Measurements from ENCODE around the gene FBLN2.

The FBLN2 gene

DNA sequence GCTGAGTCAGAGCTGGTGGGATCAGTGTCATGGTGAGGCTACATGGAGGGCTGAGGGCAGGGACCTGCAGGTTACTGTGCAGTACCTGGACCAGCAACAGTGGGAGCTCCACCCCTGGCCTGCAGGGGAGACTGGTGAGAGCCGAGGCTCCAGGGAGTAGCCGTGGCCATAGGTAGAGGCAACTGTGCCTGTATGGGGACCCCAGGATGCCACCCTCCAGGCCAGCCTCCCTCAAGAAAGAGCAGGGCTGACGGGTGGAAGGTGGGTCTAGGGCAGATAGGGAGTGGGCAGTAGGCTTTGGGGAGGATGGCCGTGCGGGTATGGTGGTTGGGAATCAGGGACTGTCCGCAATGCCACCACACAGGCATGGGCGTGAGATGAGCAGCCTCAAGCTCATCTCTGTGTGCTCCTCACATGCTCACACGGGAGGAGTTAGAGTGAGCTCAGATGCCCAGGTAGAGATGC is 35.5 kb downstream of the FBLN2 start:
- DNase-seq = no peak

- DNase-seq = no peak
Observed at GRCh38 chr3:13584901-13585300, 36.0 kb downstream of the FBLN2 start.

- no peak for DNase-seq
Observed at GRCh38 chr3:13587442-13587841, 38.5 kb downstream of the FBLN2 start.

GRCh38 chr3:13588221-13588701 is 39.3 kb downstream of the FBLN2 start:
- DNase-seq = no peak

- DNase-seq = no peak
Observed at GRCh38 chr3:13588993-13589392, 40.1 kb downstream of the FBLN2 start.

- DNase-seq = no peak
Observed at GRCh38 chr3:13590841-13591520, 42.1 kb downstream of the FBLN2 start.

- no peak for DNase-seq
Observed at GRCh38 chr3:13593615-13594014, 44.7 kb downstream of the FBLN2 start.

GRCh38 chr3:13594146-13594545 is 45.2 kb downstream of the FBLN2 start:
- no peak for DNase-seq

GRCh38 chr3:13594991-13595421 is 46.1 kb downstream of the FBLN2 start:
- no peak for DNase-seq

DNA sequence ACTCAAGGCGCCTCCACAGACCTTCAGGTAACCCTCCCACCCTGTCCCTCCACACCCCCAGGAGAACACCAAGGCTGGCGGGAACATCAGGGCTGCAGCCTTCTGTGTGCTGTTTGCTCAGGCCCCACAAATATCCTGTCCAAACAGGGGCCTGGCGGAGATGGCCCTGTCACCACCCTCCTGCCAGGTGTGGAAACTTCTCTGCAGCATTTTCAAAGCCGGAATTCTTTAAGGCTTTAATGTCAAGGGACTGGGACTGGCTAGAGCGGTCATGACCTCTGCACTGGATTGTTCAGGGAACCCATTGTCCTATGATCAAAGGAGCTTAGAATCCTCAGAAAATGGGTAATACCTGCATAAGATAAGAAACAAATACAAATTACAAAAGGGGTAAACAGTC is 46.6 kb downstream of the FBLN2 start:
- DNase-seq = no peak

DNA sequence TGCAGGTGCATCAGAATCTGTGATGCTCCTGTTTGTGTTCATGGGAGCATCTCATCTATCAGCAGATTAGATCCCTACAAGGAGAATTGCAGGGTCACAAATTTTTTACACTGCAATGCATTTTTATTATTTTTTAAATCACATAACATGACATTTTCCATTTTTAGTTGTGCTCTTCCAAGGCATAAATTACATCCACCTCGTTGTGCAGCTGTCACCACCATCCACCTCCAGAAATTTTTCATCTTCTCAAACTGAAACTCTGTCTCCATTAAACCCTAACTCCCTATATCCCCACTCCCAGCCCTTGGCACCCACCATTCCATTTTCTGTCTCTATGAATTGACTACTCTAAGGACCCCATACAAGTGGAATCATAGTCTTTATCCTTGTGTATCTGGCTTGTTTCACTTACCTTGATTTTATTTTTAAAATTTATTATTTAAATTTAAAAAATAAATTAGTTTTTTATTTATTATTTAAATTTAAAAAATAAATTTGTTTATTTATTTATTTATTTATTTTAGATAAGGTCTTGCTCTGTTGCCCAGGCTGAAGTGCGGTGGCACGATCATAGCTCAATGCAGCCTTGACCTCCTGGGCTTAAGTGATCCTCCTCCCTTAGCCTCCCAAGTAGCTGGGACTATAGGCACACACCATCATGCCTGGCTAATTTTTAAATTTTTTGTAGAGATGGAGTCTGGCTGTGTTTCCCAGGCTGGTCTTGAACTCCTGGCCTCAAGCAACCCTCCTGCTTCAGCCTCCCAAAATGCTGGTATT is 47.7 kb downstream of the FBLN2 start:
- DNase-seq = no peak

DNA sequence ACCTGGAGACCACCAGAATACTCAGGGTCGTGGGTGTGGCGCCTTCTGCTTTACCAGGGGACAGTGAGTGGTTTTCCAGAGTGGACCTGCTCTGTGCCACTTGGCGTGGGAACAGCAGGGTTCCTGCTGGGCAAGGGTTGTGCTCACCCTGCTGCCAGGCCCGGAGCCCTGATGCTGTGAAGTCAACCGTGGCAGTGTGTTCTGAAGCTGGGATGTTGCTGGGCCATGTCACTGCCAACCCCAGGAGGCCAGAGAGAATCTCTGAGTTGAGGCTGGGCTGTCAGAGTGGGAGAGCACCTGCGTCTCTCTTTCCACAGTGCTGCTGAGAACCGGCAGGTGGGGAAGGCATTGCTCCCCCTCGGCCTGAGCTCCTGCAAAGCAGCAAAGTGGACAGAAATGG is 48.7 kb downstream of the FBLN2 start:
- no peak for DNase-seq

DNA sequence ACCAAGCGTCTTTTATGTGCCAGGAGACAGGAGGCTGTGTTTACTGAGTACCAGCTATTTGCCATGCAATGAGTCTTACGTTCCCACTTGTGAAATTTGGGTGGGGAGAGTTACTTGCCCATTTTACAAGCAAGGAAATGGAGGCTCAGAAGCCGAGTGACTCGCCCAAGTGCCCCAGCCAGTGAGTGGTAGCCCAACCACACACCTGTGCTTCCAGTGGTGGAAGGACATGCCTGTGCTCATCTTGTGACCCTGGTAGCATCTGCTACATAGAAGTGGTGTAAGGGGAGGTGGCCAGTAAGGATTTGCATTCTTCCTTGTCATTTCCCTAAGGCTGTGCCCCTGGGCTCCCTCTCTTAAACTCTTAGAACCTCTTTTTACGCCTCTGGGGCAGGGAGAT is 49.3 kb downstream of the FBLN2 start:
- DNase-seq = no peak

DNA sequence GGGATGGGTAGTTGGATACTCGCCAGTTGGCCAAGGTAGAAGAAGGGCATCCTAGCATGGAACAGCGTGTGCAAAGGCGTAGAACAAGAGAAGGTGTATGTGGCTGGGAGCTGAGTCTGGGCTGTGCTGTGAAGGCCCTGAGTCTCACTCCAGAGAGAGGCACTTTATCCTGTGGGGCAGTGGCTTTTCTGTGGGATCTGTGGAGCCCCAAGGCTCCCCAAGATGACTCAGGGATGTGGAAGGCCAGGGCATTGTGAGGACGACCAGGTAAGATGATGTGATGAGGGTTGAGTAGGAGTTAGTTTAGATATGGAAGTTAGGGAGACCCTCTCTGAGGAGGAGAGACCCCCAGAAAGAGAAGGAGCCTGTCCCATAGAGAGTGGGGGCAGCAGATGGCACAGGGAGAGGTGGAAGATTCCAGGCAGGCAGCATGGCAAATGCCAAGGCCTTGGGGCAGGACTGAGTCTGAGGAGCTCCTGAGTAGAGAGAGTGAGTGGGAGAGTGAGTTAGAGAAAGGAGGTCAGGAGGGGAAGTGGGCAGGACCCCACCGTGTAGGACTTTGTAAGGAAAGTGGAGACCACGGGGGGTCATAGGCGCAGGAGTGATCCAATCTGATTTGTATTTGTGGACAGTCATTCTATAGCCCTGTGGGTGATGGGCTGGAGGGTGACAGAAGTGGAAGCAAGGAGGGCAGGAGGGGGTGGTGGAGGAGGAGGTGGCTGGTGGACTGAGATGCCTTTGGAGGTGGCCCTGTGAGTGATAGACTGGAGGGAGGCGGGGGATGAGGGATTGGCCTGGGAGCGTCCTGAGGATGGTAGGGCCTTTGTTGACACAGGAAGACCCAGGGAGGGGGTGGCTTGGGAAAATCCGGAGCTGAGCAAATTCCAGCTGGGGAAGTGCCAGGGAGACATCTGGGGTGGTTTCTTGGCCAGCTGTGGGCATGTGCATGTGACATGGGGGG is 50.3 kb downstream of the FBLN2 start:
- DNase-seq = no peak

DNA sequence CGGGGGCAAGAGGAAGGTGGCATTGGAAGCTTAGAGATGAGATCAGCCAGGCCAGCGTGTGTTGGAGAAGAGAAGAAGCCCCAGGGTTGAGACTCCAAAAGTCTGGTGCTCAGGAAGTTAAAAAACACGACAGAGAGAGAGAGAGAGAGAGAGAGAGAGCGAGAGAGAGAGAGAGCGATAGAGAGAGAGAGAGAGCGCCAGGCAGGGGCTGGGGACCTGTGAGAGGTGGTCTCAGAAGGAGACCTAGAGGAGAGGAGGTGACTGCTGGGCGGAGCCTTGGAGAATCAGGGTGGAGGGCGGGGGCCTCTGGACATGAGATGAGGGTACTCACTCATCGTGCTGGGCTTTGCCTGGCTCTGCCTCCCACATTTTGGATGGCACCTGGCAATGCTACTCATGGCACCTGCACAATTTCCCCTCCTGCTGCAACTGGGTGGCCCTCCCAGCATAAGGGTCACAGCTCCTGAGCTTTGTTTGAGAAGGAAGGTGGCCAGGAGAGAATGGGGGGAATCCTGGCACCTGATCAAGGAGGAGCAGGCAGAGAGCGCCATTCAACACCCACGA is 51.0 kb downstream of the FBLN2 start:
- DNase-seq = no peak

GRCh38 chr3:13600950-13601691 is 52.2 kb downstream of the FBLN2 start:
- DNase-seq = peak; percentile 89

- no peak for DNase-seq
Observed at GRCh38 chr3:13601692-13602080, 52.8 kb downstream of the FBLN2 start.

DNA sequence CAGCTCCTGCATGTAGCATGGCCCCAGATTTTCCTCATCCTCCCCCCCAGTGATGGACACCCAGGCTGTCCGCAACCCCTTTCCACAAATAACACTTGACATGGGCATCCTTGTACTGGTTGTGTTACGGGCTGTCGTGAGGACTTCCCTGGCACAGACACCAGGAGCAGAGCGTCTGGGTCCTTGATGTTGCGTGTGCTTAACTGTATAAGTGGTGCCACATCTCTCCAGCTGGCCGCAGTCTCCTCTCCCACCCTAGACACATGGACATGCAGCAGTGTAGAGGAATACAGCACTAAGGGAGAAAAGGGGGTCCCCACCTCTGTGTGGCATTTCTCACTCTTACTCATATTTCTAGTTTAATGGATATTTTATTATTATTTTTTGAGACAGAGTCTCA is 56.6 kb downstream of the FBLN2 start:
- DNase-seq = no peak

DNA sequence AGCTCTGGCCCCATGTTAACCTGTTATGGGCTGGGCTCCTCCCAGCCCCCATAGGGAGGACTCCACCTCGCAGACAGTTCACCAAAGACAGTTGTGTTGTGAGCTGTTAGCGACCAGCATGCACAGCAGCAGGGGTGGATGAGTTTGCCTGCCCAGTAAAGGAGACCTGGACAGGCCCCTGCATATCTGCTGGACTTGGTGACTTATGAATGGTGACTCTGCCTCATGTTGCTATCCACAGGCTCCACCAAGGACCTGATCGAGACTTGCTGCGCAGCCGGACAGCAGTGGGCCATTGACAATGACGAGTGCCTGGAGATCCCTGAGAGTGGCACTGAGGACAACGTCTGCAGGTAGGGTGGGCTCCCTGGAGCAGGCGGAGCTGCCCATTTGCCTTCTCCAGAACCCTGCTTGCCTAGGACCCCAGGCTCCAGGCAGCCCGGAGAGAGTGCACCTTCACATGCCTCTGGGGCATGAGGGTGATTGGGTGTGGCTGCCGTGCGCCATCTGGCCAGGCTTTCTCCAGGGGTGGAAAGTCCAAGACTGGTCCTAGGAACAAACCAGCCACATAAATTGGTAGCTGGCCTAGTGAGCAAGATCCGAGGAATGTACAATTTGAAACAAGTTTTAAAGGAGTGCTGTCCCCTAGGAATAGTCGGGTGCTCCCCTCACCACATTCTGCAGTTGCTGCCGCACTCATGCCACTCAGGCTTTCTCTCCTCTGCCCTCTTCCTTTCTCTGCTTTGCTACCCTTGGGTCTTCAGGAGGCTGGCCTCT is 59.1 kb downstream of the FBLN2 start:
- no peak for DNase-seq

- no peak for DNase-seq
Observed at GRCh38 chr3:13608969-13609725, 60.2 kb downstream of the FBLN2 start.

Data from 8988T (cell line).